Skeletal muscle tissue (tissue), 4 donors: Measurements from ENCODE around the gene ROBO3. TPM values are rescaled to one million over a fixed set of nuclear protein-coding genes. Genes with fewer than 3 reads are reported as not detected.
A peak's percentile ranks its signal among the peaks of the same experiment; 100 is the strongest.

Experiments
- H3K27ac ChIP-seq: one replicate; pipeline ENCODE4 v1.7.0; 2013; ENCODE audit warnings: mild to moderate bottlenecking, low read depth, low read length, inconsistent platforms
- H3K27me3 ChIP-seq, 3 donors: one replicate each; pipeline ENCODE4 v1.7.0; 2013; ENCODE audit warnings: low read length in 3 of 3; ENCODE audit not compliant: control insufficient read depth in 3 of 3, insufficient read depth in 3 of 3
- H3K36me3 ChIP-seq, 3 donors: one replicate each; pipeline ENCODE4 v1.7.0; 2013; ENCODE audit warnings: low read length in 3 of 3; ENCODE audit not compliant: control insufficient read depth in 3 of 3, insufficient read depth in 3 of 3
- H3K4me1 ChIP-seq, 3 donors: one replicate each; pipeline ENCODE4 v1.7.0; 2013; ENCODE audit warnings: low read length in 3 of 3, mild to moderate bottlenecking in 3 of 3; ENCODE audit not compliant: control insufficient read depth in 3 of 3, insufficient read depth in 3 of 3
- H3K4me3 ChIP-seq, 3 donors: one replicate each; pipeline ENCODE4 v1.7.0; 2013; ENCODE audit warnings: low read length in 3 of 3
- H3K9ac ChIP-seq, 3 donors: one replicate each; pipeline ENCODE4 v1.7.0; 2013; ENCODE audit warnings: low read length in 3 of 3, mild to moderate bottlenecking in 3 of 3, moderate library complexity in 2 of 3, low read depth in 1 of 3
- H3K9me3 ChIP-seq, 3 donors: one replicate each; pipeline ENCODE4 v1.7.0; 2013; ENCODE audit warnings: low read length in 3 of 3; ENCODE audit not compliant: control insufficient read depth in 3 of 3
- total RNA-seq: library from RNA; depleted of rRNA; stranded (reverse); fragments of >200 nt; gene quantifications from one replicate; pipeline ENCODE4 v1.2.3, GENCODE V29; 2014
- donor health status: Osteomylitis.

ROBO3 gene
- total RNA-seq, 1 donor from 2014 or later: 12.0 TPM

DNA sequence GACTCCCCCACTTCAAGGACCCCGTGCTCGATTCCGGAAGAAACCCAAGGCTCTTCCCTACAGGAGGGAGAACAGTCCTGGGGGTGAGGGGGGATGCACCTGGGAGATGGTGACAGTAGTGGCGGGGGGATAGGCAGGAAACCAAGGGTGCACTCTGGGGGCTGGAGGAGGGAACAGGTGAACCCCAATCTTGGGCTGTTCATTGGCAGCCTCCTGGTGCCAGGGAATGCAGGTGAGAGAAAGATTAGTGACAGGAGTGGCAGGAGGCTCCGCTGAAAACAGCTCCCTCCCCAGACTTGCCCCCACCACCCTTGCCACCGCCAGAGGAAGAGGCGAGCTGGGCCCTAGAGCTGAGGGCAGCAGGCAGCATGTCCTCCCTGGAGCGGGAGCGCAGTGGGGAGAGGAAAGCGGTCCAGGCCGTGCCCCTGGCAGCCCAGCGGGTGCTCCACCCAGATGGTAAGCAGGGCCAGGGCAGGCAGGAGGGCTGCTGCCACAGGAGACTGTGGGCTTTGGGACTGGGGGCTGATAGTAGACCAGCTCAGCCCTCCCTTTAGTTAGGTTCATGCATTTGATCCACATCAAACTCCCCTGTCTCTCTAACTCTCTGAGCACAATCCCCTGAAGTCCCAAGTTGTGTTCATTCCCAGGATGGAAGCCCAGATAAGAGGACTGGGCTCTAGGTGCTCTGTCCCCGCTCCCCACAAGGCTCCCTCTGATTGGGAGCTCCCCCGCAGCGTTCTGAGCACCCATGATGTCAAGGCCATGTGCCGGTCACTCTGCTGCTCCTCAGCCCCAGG, 14.5 kb downstream of the ROBO3 start:
- H3K36me3 ChIP-seq: no peaks in the 10 kb centered on the region
- no peaks in the 10 kb centered on the region for H3K9me3 ChIP-seq
- H3K4me1 ChIP-seq: peaks cover 23 to 26% (median 24%) of the 10 kb centered on the region in 3 donors
- H3K4me3 ChIP-seq: no peak overlapping the region
- H3K27ac ChIP-seq: no peak overlapping the region
- no peak overlapping the region for H3K9ac ChIP-seq
- peaks cover 5 to 21% (median 18%) of the 10 kb centered on the region in 3 donors for H3K27me3 ChIP-seq

DNA sequence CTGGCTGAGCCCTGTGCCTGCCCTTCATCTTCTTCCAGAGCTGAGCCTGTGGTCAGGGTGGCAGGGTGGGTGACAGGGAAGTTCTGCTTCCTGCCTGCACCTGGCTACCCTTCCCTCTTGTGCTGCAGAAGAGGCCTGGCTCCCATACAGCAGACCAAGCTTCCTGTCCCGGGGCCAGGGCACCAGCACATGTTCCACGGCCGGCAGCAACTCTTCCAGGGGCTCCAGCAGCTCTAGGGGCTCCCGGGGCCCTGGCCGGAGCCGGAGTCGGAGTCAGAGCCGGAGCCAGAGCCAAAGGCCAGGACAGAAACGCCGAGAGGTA, 15.0 kb downstream of the ROBO3 start:
- Histone ChIP-seq H3K27ac (no peak overlapping the region), H3K4me1 (peaks cover 23 to 26% (median 24%) of the 10 kb centered on the region in 3 donors)

DNA sequence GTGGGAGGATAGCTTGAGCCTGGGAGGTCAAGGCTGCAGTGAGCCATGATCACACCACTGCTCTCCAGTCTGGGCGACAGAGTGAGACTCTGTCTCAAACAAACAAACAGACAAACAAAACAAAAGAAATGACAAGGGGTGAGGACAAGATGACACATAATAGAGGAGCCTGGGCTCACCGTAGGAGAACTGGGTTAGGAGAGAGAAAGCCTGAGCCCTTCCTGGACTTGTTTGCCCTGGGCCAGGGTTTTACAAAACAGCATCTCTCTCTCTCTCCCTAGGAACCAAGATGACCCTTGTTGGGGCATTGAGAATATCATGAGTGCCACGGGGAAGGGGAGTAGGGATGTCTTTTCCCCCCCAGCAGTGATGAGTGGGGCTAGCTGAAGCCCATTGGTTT, 15.7 kb downstream of the ROBO3 start:
- H3K36me3 ChIP-seq: no peaks in the 10 kb centered on the region
- no peak overlapping the region for H3K9ac ChIP-seq
- H3K9me3 ChIP-seq: no peaks in the 10 kb centered on the region
- H3K4me3 ChIP-seq: no peak overlapping the region
- peaks cover 16 to 21% (median 19%) of the 10 kb centered on the region in 3 donors for H3K4me1 ChIP-seq
- H3K27ac ChIP-seq: no peak overlapping the region
- H3K27me3 ChIP-seq: peaks cover under 1 to 16% (median 14%) of the 10 kb centered on the region in 3 donors

More for the DNA sequence above, 15.0 kb downstream of the ROBO3 start:
- Histone ChIP-seq H3K36me3 (no peaks in the 10 kb centered on the region), H3K4me3 (no peak overlapping the region), H3K9me3 (no peaks in the 10 kb centered on the region), H3K9ac (no peak overlapping the region), H3K27me3 (peaks cover 5 to 21% (median 14%) of the 10 kb centered on the region in 3 donors)

DNA sequence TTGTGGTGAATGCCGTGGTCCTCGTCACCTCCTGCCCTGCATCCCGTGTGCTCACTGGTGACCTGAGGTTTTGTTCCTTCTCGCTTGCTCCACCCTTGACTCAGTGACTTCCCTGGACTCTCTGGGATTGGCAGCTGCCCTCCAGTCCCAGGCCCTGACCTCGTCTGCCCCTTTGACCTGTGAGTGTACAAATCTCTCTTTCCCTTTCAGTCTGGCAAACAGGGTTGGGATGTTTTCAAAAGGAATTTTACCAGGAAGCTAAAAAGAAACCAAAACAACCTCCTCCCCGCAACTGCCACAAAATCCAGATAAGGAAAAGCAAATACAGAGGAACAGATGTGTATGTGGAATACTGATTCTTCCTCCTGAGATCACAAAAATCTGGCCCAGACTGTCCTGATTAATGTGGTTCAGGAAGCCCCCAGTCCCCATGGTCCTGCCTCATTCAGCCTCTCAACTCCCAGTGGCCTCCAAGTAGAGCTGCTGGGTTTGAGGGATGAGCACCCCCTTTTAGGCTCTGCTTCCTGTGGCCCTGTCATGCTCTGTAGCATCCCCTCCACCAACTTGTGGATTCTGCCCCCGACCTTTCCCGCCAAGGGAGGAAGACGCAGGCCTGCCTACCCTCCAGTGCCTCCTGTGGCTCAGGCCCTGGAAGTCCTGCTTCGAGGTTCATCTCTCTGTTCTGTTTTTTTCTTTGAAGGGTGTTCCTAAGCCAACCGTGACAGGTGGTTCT, 17.3 kb downstream of the ROBO3 start:
- Histone ChIP-seq H3K4me3 (no peak overlapping the region), H3K9me3 (no peaks in the 10 kb centered on the region), H3K27me3 (peaks cover 0 to 15% (median 15%) of the 10 kb centered on the region in 3 donors), H3K4me1 (peaks cover 5 to 14% (median 11%) of the 10 kb centered on the region in 3 donors), H3K9ac (no peak overlapping the region), H3K27ac (peak overlapping the region; percentile 1), H3K36me3 (no peaks in the 10 kb centered on the region)

DNA sequence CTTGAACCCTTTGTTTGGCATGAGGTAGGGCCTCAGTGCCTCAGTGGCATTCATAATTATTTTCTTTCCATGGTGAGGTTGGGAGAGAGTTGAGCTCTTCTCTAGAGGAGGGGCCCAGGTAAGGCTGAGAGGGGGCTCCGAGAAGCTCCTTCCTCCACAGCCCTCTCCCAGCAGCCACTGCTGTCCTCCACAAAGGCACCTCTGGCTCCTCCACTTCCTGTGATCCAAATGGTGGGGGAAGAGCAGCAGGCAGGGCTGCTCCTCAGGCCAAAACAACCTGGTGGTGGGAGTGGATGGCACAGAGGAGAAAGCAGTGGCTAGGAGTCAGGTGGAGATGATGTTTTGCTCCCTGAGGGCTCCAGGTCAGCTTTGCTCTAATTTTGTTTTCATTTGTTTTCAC, 19.1 kb downstream of the ROBO3 start:
- H3K9ac ChIP-seq: no peak overlapping the region
- no peak overlapping the region for H3K27ac ChIP-seq
- no peak overlapping the region for H3K4me3 ChIP-seq
- no peaks in the 10 kb centered on the region for H3K36me3 ChIP-seq
- peaks cover 0 to 5% (median 0%) of the 10 kb centered on the region in 3 donors for H3K27me3 ChIP-seq
- H3K4me1 ChIP-seq: peaks cover 12 to 18% (median 13%) of the 10 kb centered on the region in 3 donors
- H3K9me3 ChIP-seq: no peaks in the 10 kb centered on the region

DNA sequence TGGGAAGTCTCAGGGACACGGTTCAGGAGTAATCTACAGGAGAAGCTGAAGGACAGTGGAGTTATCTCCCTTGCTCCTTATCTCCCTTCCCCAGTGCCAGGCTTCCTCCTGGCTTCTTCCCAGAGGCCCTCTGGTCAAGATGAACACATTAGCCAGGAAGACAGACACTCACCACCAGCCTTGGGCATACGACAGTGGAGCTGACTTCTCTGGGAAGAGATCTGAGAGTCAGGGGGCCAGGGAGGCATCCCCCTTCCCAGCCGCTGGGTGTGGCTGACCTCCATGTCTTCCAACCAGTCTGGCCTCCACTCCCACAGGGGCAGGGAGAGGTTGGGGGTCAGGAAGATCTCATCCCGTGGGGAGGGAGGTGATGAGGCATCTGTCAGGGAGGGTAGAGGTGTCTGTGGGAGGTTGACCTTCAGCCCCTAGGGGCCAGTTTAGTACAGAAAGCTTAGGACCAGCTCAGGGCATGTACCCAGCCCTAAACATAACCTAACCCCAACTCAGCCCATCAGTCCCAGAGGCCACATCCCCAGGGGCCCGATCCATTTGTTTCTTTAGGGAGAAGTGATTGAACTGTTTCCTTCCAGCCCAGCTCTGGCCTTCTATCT, 19.7 kb downstream of the ROBO3 start:
- H3K27ac ChIP-seq: no peak overlapping the region

DNA sequence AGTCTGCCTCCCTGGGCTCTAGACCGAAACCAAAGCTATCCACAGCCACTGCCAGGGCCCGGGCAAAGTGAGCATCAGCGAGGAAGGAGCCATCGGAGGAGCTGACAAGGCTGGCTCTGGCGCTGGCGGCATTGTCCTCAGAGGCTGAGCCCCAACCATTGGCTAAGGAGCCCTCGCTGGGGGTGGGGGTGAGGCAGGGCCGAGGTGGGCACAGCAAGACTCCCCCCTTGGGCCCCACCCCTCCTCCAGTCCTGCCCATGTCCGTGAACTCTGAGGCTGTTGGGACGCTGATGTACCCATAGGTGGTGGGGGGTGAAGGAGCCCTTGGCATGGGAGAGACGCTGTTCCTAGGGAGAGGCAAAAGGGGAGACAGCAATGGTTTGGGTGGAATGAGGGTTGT, 21.2 kb downstream of the ROBO3 start:
- H3K27me3 ChIP-seq: peaks cover 0 to 5% (median 0%) of the 10 kb centered on the region in 3 donors
- H3K27ac ChIP-seq: no peak overlapping the region
- no peak overlapping the region for H3K4me3 ChIP-seq
- peaks cover 26 to 30% (median 29%) of the 10 kb centered on the region in 3 donors for H3K4me1 ChIP-seq
- no peak overlapping the region for H3K9ac ChIP-seq
- no peaks in the 10 kb centered on the region for H3K9me3 ChIP-seq
- no peaks in the 10 kb centered on the region for H3K36me3 ChIP-seq

More for the DNA sequence above, 19.7 kb downstream of the ROBO3 start:
- Histone ChIP-seq H3K4me3 (no peak overlapping the region), H3K9ac (no peak overlapping the region), H3K4me1 (peaks cover 16 to 20% (median 17%) of the 10 kb centered on the region in 3 donors), H3K9me3 (no peaks in the 10 kb centered on the region), H3K27me3 (peaks cover 0 to 5% (median 0%) of the 10 kb centered on the region in 3 donors), H3K36me3 (no peaks in the 10 kb centered on the region)

DNA sequence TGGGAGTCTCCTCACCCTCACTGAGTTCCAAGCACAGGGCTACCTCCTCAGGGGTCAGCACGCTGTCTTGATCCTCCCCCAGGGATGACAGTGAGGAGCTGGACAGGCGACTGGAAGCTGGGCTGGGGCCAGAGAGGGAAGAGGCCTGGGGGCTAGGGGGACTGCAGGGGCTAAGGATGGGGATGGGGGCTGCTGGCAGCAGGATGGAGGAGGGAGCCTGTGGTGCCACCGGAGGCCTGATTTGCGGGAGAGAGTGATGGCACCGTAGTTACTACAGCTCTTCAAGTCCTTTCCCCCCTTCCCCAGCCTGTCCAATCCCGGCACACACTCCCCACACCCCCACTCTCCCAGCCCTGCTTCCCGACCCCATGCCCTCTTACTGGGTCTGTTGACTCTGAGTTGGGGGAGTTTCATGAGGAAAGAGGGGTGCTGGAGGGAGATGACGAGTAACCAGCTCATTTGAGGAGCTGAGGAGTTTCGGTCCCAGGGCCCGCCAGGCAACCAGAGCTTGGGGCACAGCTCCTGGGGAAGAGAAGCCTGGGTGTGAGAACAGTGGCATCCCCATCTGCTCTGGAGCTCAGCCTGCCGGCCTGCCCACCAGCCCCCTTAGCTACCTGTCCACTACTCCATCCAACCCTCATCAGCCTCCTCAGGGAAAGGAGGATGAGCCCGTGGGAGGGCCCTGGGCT, 21.9 kb downstream of the ROBO3 start:
- Histone ChIP-seq H3K4me1 (peaks cover 33 to 35% (median 34%) of the 10 kb centered on the region in 3 donors), H3K9me3 (no peaks in the 10 kb centered on the region), H3K4me3 (no peak overlapping the region), H3K36me3 (no peaks in the 10 kb centered on the region), H3K9ac (no peak overlapping the region), H3K27me3 (peaks cover 0 to 5% (median 0%) of the 10 kb centered on the region in 3 donors), H3K27ac (no peak overlapping the region)

DNA sequence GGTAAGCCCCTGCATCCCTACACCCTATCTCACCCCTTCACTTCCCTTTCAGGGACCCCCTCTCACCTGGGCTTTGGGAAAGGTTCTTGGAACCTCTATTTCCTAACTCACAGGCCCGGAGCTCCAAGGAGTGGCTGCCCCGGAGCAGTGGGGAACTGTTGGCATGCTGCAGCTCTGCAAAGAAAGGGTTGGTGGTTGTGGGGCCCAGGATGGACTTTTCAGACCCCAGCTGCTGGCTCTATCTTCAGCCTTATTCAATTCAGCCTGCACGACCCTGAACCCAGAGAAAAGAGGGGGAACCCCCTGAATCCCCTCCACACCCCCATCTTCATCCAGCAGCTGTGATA, 22.4 kb downstream of the ROBO3 start:
- Histone ChIP-seq H3K27ac (no peak overlapping the region), H3K9me3 (no peaks in the 10 kb centered on the region), H3K36me3 (no peaks in the 10 kb centered on the region), H3K4me1 (peaks cover 36 to 40% (median 38%) of the 10 kb centered on the region in 3 donors), H3K4me3 (no peak overlapping the region), H3K9ac (no peak overlapping the region), H3K27me3 (peaks cover 0 to 5% (median 0%) of the 10 kb centered on the region in 3 donors)
